T-helper 1 cell (primary cell): ENCODE measurements around the gene MAP2K6.
"Not testable (repeated sequence)": the region's sequence is repeated elsewhere in the genome, so short reads cannot be mapped to it uniquely, and the experiment has no call there.

ENCODE experiments used
- DNase-seq, 5 donors: peaks; one replicate each; pipeline ENCODE4 v3.0.0-alpha.2; 2012 to 2020

Gene MAP2K6

GRCh38 chr17:69457603-69458002 lies 43.1 kb downstream of the MAP2K6 start:
- peak in 1 of 5 donors; percentile 38 for DNase-seq

DNA sequence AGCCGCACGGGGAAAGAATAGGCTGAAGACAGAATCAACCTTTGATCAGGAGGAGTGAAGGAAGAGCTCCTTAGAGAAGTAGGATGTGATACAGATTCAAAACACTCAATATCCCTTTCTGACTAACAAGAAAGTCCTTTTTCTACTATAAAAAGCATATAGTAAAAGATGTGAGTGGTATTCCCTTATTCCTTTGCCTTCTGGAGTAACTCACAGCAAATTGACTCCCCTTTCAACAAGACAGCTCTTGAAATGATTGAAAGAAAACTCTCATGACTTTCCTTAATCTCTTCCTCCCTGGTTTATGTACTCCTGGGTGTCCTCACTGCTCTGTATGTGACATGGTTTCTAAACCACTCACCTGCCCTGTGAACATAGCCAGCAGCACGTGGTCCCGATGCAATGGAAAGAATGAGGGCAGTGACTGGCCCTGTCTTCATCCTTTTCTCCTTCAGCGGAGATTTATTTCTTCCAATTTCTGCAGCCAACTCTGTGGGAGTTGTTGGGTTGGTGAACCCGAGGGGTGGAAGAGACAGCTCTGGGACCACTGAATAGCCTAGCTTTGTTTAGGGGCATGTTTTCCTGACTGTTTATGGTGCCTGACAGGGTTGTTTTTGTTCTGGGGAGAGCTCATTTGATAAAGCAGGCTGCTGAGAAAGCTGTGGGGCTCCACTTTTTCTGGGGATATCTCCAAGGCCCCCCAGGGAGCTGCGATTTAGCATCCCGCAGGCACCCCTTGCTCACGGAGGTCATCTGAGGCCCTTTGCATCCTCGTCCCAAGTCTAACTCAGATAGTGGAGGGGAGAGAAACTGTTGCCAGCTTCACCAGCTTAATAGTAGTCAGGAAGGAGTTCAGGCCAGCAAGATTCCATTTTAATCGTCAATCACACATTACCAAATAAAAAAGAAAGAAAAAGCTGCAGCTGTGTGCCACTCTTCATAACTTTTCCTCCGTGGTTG lies 46.7 kb downstream of the MAP2K6 start:
- no peak for DNase-seq

- DNase-seq, result no peak
Observed at GRCh38 chr17:69461951-69462369, 47.5 kb downstream of the MAP2K6 start.

GRCh38 chr17:69462882-69463281 lies 48.4 kb downstream of the MAP2K6 start:
- no peak for DNase-seq

DNA sequence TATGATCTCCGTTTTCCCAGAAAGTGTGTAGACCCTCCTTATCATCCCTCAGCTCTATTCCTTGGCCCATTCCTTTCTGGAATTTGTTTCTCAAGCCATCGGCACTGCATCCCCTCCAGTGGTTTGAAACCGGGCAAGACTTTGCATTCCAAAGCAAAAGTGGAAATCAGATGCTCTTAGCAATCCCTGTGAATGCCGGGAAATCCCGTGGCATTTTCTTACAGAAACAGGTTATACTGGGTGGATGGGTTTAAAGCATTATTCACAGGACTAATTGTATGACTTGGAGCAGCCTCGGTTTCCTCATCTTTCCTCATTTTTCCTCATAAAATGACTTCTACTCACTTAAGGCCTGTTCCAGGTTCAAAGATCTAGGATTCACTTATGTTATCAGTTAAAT lies 52.0 kb downstream of the MAP2K6 start:
- DNase-seq, result no peak

DNA sequence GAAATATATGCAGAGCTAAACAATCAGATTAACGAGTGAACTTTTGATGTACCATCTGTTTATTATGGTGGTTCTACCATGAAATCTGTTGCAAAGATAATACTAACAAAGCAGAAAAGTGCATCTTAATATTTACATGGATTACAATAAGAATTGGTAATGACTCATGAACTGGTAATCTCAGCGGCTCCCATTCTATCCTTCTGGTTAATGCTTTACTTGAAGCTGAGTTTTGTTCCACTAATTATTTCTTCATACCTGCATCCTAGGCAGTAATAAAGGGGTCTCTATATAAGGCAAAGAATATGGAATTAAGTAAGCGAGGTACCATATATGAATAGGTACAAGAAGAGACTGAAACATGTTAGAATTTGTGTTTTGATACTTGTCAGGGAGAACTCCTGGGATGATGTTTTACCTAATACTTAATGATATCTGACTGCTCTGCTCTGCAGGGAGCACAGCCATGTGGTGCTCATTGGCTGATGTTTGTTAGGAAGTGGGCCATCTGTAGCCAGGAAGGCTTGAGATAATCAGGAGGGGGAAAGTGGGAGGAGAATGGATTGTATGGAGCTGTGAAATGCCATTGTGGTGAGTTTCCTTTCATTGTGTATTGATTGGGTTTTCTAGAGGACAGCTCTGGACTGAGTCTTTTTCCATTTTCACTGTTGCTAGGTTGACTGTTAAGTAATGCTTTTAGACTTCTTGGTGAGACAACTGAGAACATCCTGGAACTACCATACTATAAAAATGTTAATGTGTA lies 52.6 kb downstream of the MAP2K6 start:
- no peak for DNase-seq

GRCh38 chr17:69468207-69468606 lies 53.7 kb downstream of the MAP2K6 start:
- no peak for DNase-seq

DNA sequence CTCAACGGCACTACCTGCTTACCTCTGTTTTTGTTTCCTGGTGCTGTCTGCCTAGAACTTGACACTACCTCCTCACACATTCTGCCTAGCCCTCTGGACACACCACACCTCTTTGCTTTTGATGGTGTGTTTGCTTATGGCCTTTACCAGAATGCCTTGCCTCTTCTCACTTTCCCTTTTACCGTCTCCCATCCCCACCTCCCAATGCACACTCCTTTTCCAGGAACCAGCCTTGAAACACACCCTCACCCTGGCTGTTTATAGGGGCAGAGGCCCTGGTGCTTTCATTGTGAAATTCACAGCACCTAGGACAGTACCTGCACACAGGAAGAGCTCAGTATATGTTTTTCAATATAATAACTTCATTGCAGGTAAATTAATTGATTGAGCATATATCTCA lies 56.2 kb downstream of the MAP2K6 start:
- no peak for DNase-seq

GRCh38 chr17:69471406-69471805 lies 56.9 kb downstream of the MAP2K6 start:
- no peak for DNase-seq

GRCh38 chr17:69473841-69474831 lies 59.6 kb downstream of the MAP2K6 start:
- no peak for DNase-seq

- no peak for DNase-seq
Observed at GRCh38 chr17:69477204-69477902, 62.9 kb downstream of the MAP2K6 start.

GRCh38 chr17:69477903-69478266 lies 63.4 kb downstream of the MAP2K6 start:
- no peak for DNase-seq

DNA sequence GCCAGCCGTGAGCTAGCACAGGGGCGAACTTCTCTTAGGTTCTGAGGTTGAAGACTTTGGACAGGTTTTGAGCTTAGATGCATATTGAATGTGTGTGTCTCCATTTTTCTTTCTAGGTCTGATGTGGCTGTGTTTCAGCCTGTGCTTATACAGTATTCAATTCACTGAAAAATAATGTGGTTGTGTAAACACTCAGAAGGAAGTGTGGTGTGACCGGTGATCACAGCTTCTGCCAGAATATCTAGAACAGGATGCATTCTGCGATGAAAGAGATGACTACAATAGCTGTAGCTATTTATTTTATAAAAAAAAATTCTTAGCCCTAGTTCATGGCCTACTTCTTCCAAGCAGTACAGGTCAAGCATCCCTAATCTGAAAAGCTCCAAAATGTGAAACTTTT lies 64.4 kb downstream of the MAP2K6 start:
- DNase-seq, result no peak

- DNase-seq, result not testable (repeated sequence)
Observed at GRCh38 chr17:69479756-69480155, 65.3 kb downstream of the MAP2K6 start.

DNA sequence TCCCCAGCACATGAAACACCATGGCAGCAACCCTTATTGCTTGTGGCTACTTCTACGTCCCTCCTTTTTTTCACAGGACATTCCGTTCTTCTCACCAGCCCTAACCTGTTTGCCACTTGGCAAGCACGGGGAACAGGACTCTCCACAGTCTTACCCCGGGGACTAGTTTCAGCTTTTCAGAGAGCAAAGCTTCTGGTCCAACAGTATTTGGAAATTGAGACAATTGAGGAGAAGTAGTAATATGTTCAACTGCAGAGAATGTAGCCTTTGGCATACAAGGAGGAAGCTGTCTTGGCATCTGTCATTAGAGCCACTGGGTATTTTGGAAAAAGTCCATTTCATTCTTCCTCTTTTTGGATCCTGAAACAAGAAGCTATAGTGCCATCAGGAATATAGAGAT lies 65.7 kb downstream of the MAP2K6 start:
- DNase-seq, result no peak

- DNase-seq, result no peak
Observed at GRCh38 chr17:69485251-69485661, 70.8 kb downstream of the MAP2K6 start.

GRCh38 chr17:69485901-69486643 lies 71.6 kb downstream of the MAP2K6 start:
- DNase-seq, result no peak

GRCh38 chr17:69486779-69487637 lies 72.5 kb downstream of the MAP2K6 start:
- DNase-seq, result no peak

DNA sequence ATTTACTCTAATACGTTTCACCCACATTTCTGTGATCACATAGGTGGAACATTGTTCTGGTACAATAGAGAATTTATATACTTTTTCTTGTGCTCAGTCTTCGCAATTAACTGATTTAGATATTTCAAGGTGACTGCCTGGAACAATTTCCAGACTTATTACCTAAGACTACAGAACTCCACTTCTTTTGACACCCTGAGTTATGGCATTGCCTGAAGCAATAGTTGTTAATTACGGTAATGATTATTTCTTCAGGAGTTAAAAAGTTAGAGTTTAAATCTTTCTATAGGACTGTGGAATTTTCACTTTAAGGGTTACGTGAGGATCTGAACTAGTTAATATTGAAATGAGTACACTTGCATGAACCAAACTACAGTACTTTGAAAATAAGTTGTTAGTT lies 74.8 kb downstream of the MAP2K6 start:
- DNase-seq, result no peak

GRCh38 chr17:69492410-69493071 lies 78.0 kb downstream of the MAP2K6 start:
- DNase-seq, result no peak
